HEK293 (cell line): Measurements from ENCODE around the gene CD151.

Experiments
- GLI4 ChIP-seq: fragments of 450-650 bp; formaldehyde crosslinking; IDR thresholded peaks from 2 replicates; pipeline ENCODE4 v1.5.1; 2016; ENCODE audit warnings: missing biosample characterization, missing genetic modification characterization
- KLF16 ChIP-seq: fragments of 450-650 bp; formaldehyde crosslinking; IDR thresholded peaks from 2 replicates; pipeline ENCODE4 v1.5.1; 2017; ENCODE audit warnings: missing biosample characterization, missing genetic modification characterization
- TCF7L2 ChIP-seq: IDR thresholded peaks from 2 replicates; pipeline ENCODE4 v1.6.1; 2011; ENCODE audit warnings: low read depth, mild to moderate bottlenecking, inconsistent platforms, low read length, moderate library complexity, borderline replicate concordance
- ZBTB7A ChIP-seq: fragments of 450-650 bp; formaldehyde crosslinking; IDR thresholded peaks from 2 replicates; pipeline ENCODE4 v1.5.1; 2016; ENCODE audit warnings: low read depth, missing biosample characterization, missing genetic modification characterization
- ZNF184 ChIP-seq: fragments of 450-650 bp; IDR thresholded peaks from 2 replicates; pipeline ENCODE4 v1.5.1; 2018; ENCODE audit warnings: missing biosample characterization, mild to moderate bottlenecking, missing genetic modification characterization
- TF ChIP-seq, protein P1 (sequence below): fragments of 450-650 bp; formaldehyde crosslinking; IDR thresholded peaks from 2 replicates; pipeline ENCODE4 v1.5.1; 2016; ENCODE audit warnings: missing biosample characterization, missing genetic modification characterization

DNA sequence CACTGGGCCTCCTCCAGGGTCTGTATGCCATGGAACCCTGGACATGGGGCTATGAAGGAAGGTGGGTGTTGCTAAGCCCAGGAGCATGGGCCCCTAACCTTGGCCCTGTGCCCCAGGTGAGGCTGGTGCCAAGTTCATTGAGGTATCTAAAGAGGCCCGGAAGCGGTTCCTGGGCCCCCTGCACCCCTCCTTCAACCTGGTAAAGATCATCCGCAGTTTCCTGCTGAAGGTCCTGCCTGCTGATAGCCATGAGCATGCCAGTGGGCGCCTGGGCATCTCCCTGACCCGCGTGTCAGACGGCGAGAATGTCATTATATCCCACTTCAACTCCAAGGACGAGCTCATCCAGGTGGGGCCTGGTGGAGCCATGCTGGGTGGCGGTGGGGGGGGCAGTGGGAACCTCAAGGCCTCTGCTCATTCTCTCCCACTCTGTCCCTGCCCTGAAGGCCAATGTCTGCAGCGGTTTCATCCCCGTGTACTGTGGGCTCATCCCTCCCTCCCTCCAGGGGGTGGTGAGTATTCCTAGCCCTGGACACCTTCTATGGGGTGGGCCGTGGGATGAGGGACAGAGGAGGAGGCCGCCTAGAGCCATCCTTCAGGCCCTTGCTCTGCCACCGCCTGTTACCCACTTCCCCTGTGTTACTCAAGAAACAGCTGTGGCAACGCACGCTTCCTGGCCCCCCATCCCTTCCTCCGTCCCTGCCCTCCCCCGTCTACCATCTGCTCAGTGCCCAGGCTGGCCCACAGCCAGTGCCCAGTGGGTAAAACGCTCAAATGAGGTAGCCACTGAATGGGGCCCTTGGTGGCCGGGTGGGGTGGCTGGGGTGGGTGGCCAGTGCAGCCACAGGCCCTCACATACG, 11.0 kb upstream of the CD151 start:
- TF ChIP-seq, protein P1, sequence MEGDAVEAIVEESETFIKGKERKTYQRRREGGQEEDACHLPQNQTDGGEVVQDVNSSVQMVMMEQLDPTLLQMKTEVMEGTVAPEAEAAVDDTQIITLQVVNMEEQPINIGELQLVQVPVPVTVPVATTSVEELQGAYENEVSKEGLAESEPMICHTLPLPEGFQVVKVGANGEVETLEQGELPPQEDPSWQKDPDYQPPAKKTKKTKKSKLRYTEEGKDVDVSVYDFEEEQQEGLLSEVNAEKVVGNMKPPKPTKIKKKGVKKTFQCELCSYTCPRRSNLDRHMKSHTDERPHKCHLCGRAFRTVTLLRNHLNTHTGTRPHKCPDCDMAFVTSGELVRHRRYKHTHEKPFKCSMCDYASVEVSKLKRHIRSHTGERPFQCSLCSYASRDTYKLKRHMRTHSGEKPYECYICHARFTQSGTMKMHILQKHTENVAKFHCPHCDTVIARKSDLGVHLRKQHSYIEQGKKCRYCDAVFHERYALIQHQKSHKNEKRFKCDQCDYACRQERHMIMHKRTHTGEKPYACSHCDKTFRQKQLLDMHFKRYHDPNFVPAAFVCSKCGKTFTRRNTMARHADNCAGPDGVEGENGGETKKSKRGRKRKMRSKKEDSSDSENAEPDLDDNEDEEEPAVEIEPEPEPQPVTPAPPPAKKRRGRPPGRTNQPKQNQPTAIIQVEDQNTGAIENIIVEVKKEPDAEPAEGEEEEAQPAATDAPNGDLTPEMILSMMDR (tag by site-specific recombination) = no peak
- TF ChIP-seq GLI4 (tag by site-specific recombination) = no peak
- no peak for TF ChIP-seq TCF7L2
- TF ChIP-seq ZBTB7A = no peak
- no peak for TF ChIP-seq ZNF184
- TF ChIP-seq KLF16 (tag by site-specific recombination) = no peak
